Loucy (cell line): Measurements from ENCODE around the gene PLGLB2.
"Not testable (repeated sequence)": the region's sequence is repeated elsewhere in the genome, so short reads cannot be mapped to it uniquely, and the experiment has no call there.

Experiments
- H2AFZ ChIP-seq: fragments of 200-600 bp; sonication (generic); 2 replicates; pipeline ENCODE4 v1.6.0; 2016; ENCODE audit warnings: antibody characterized with exemption, mild to moderate bottlenecking, low read length, moderate library complexity
- H3F3A ChIP-seq: fragments of 200-600 bp; 2 replicates; pipeline ENCODE4 v1.6.0; 2016; ENCODE audit warnings: antibody characterized with exemption, low read depth, mild to moderate bottlenecking
- H3K27me3 ChIP-seq: fragments of 200-600 bp; sonication (generic); 2 replicates; pipeline ENCODE4 v1.6.1; 2014; ENCODE audit warnings: low read length, mild to moderate bottlenecking; ENCODE audit not compliant: insufficient read depth, poor library complexity, severe bottlenecking
- H3K36me3 ChIP-seq: fragments of 200-600 bp; sonication (generic); 2 replicates; pipeline ENCODE4 v1.6.1; 2016; ENCODE audit warnings: low read length; ENCODE audit not compliant: insufficient read depth
- H3K4me1 ChIP-seq: fragments of 200-600 bp; sonication (generic); 2 replicates; pipeline ENCODE4 v1.5.1; 2014; ENCODE audit warnings: low read length, mild to moderate bottlenecking; ENCODE audit not compliant: insufficient read depth, poor library complexity, severe bottlenecking
- H3K4me2 ChIP-seq: fragments of 200-600 bp; sonication (generic); 2 replicates; pipeline ENCODE4 v1.6.0; 2014; ENCODE audit warnings: antibody characterized with exemption, low read length, low read depth, mild to moderate bottlenecking; ENCODE audit not compliant: poor library complexity, severe bottlenecking
- H3K4me3 ChIP-seq: fragments of 200-600 bp; sonication (generic); 2 replicates; pipeline ENCODE4 v1.5.1; 2014; ENCODE audit warnings: low read length, mild to moderate bottlenecking, mixed read lengths; ENCODE audit not compliant: poor library complexity, severe bottlenecking
- H3K79me2 ChIP-seq: fragments of 200-600 bp; sonication (generic); 2 replicates; pipeline ENCODE4 v1.6.1; 2014; ENCODE audit warnings: low read length; ENCODE audit not compliant: insufficient read depth
- H3K9ac ChIP-seq: fragments of 200-600 bp; sonication (generic); 2 replicates; pipeline ENCODE4 v1.6.0; 2014; ENCODE audit warnings: mild to moderate bottlenecking, low read depth, low read length, moderate library complexity; ENCODE audit not compliant: poor library complexity, severe bottlenecking
- H3K9me2 ChIP-seq: fragments of 200-600 bp; sonication (generic); replicated peaks from 2 replicates; pipeline ENCODE4 v1.6.1; 2016; ENCODE audit warnings: low read depth, low read length, mixed read lengths
- H3K9me3 ChIP-seq: fragments of 200-600 bp; sonication (generic); 2 replicates; pipeline ENCODE4 v1.6.1; 2014; ENCODE audit warnings: mild to moderate bottlenecking, antibody characterized with exemption, low read length, low read depth; ENCODE audit not compliant: insufficient read depth
- H4K20me1 ChIP-seq: fragments of 200-600 bp; sonication (generic); 2 replicates; pipeline ENCODE4 v1.6.0; 2014; ENCODE audit warnings: antibody characterized with exemption, low read length, mild to moderate bottlenecking; ENCODE audit not compliant: insufficient read depth, poor library complexity, severe bottlenecking

The PLGLB2 gene

DNA sequence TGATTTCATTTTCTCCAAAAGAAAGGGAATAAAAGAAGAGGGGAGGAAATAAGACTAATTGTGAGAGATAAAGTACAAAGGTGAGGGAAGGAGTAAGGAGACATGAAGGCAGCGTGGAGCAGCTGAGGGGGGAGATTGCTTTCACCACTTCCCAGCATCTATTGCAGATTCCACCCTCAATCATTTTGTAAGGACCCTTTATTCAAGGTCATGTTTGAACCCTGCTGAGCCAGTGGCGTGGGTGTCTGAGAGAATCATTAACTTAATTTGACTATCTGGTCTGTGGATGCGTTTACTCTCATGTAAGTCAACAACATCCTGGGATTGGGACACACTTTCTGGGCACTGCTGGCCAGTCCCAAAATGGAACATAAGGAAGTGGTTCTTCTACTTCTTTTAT, at the start of gene PLGLB2:
Gene PLGLB2, plus strand, starts transcription at position 297 of the 400 bp plus-strand sequence. Its CDS starts 67 bp downstream, at position 364.
- H3K4me3 ChIP-seq, H3K4me1 ChIP-seq, H3K4me2 ChIP-seq, H3K79me2 ChIP-seq, H3K36me3 ChIP-seq, H3K9ac ChIP-seq, H3K9me2 ChIP-seq, H3F3A ChIP-seq, H2AFZ ChIP-seq, H4K20me1 ChIP-seq, H3K27me3 ChIP-seq, H3K9me3 ChIP-seq: not testable (repeated sequence)

DNA sequence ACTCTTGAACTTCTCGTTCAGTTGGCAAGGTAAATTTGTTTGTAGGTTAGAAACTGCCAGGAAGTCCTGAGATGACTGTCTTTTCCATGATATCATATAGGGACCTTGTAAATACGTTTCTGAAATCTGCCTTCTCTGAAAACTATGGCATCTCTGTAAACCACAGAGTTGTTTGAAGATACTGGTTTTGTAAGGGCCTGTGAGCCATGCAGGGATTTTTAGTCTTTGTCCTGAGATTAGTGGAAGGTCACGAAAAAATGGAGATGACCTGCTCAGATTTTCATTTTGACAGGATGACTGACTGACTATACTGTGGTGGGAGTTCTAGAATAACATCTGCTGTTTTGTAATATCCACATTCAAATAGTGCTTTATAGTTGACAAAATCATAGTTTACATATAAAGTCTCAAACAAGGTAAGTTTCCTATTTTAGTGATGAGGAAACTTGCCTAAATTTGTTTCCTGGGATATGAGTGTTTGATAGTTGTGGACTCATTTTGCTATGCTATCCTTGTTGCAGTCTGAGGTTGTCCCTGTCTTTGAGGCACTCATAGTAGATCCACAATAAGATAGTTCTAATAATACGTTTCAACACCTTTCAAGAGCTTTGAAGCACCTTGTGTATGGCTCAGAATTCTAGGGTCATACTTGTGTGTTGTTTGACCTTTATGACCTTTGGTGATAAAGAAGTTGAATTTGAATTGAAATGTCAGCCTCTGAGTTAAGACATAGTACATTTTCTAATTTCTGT, 43.1 kb upstream of the PLGLB2 start:
- not testable (repeated sequence) for H4K20me1 ChIP-seq, H3K9ac ChIP-seq

DNA sequence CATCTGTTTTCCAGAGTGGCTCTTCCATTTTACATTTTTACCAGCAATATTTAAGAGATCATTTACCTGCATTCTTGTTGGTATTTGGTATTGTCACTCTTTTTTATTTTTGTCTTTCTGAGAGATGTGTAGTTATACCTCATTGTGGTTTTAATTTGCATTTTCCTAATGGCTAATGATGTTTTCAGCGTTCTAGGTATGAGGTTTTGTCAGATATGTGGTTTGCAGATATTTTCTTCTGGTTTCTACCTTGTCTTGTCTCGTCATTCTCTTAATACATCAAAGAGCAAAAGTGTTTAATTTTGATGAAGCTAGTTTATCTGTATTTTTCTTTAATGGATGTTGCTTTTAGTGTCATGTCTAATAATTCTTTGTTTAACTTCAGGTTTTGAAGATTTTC, 39.5 kb upstream of the PLGLB2 start:
- not testable (repeated sequence) for H3K27me3 ChIP-seq, H2AFZ ChIP-seq, H3K4me2 ChIP-seq, H3K79me2 ChIP-seq, H3K4me1 ChIP-seq, H3K9me3 ChIP-seq, H3K4me3 ChIP-seq, H3K9ac ChIP-seq, H4K20me1 ChIP-seq, H3K9me2 ChIP-seq, H3K36me3 ChIP-seq, H3F3A ChIP-seq

More for the DNA sequence above, 43.1 kb upstream of the PLGLB2 start:
- H3K4me1 ChIP-seq, H3K79me2 ChIP-seq, H3K4me2 ChIP-seq, H3K27me3 ChIP-seq, H2AFZ ChIP-seq, H3K9me3 ChIP-seq, H3F3A ChIP-seq, H3K36me3 ChIP-seq, H3K9me2 ChIP-seq, H3K4me3 ChIP-seq: not testable (repeated sequence)

DNA sequence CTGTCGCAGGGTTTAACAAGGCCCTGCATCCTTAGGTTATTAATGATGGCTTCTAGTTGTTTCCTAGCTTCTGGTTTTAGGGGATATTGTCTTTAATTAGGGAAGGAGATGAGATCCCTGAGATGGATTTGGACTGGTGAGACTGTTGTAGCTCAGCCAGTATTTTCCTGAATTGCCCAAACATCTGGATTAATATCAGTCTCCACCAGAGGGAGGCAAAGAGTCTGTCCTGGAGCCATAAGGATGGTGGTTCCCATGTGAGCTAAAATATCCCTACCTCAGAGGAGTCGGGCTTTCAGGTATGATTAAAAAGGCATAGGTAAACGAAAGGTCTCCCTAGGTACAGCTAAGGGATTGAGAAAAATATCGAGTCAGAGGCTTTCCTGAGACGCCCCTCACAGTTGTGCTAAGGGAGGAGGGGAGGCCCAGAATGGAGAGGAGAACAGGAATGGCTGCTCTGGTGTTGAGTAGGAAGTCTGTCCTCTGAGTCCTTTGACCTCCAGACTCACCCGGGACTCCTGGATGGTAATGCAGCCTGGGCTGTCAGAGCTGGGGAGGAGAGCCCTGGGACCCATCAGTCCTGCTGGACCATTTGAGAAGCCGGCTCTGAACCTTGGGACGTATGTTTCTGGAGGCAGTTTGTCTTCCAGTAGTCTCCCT, 19.8 kb upstream of the PLGLB2 start:
- not testable (repeated sequence) for H3K9me3 ChIP-seq, H2AFZ ChIP-seq, H3K36me3 ChIP-seq, H3F3A ChIP-seq, H4K20me1 ChIP-seq, H3K27me3 ChIP-seq, H3K4me3 ChIP-seq, H3K4me2 ChIP-seq, H3K9me2 ChIP-seq, H3K4me1 ChIP-seq, H3K79me2 ChIP-seq, H3K9ac ChIP-seq

DNA sequence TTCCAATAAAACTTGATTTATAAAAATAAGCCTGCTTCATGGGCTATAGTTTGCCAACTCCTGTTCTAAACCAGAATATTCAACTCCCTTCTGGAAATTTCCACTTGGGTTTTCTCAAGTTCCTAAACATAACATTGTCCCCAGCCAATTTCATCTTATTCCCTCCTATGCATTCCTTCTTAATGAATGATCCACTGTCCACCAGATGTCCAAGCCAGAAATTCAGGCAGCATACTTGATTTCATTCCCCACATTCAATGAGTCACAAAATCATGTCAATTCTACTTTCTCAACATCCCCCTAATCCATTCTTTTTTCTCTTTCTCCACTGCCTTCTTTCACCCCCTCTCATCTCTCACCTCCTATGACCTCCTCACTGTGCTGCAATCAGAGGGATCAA, 7.0 kb upstream of the PLGLB2 start:
- not testable (repeated sequence) for H3K4me2 ChIP-seq, H3F3A ChIP-seq, H3K9me3 ChIP-seq, H3K9me2 ChIP-seq, H3K4me3 ChIP-seq, H3K27me3 ChIP-seq, H3K36me3 ChIP-seq, H2AFZ ChIP-seq, H3K79me2 ChIP-seq, H3K4me1 ChIP-seq, H4K20me1 ChIP-seq, H3K9ac ChIP-seq

DNA sequence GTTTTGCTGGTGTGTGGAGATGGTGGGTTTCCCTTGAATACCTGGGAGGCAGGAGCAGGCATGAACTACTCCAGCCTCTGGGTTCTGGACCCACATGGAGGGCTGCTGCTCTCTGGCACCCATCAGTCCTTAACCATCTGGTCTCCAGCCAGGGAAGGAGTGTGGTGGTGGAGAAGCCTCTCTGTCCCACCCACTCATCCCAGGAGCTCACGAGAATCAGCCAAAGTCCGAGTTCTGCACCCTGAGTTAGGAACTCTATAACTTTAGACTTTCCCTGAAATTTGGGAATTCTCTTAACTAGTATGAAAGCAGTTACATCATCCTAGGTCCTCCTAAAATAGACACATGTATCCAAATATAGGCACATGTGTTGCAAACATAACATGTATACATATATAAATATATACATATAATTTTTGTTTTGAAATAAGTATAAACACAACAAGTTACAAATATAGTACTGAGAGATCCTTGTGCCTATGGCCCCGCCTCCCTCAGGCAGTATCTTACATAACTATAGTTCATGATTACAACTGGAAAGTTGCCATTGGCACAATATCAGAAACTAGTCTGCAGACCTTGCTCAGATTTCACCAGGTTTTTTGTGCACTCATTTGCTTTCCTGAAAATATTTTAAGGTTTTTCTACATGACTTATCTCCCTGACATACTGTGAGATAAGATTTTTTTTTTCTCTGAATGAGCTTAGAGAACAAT, 5.3 kb upstream of the PLGLB2 start:
- H3K9me3 ChIP-seq, H3F3A ChIP-seq, H3K9ac ChIP-seq, H4K20me1 ChIP-seq, H3K9me2 ChIP-seq, H3K4me2 ChIP-seq, H3K79me2 ChIP-seq, H3K36me3 ChIP-seq, H3K4me1 ChIP-seq, H3K27me3 ChIP-seq, H2AFZ ChIP-seq, H3K4me3 ChIP-seq: not testable (repeated sequence)

DNA sequence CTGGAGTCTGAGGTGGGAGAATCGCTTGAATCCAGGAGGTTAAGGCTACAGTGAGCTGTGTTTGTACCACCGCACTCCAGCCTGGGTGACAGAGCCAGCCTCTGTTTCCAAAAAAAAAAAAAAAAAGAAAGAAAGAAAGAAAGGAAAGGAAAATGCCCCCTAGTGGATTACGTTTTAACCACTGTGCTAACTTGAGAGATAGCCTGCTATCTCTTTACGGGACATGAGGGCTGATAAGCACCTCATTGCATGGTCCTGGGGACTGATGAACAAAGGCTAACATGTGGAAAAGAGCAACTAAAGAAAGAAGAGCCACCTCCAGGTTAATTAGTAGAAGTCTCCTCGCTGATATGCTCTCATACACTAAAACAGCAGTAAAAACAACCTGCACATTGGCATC, 4.2 kb upstream of the PLGLB2 start:
- H4K20me1 ChIP-seq, H3K79me2 ChIP-seq, H3K27me3 ChIP-seq: not testable (repeated sequence)

More for the DNA sequence above, 4.2 kb upstream of the PLGLB2 start:
- H3F3A ChIP-seq, H3K4me1 ChIP-seq, H3K9me3 ChIP-seq, H2AFZ ChIP-seq, H3K4me3 ChIP-seq, H3K4me2 ChIP-seq, H3K9me2 ChIP-seq, H3K36me3 ChIP-seq, H3K9ac ChIP-seq: not testable (repeated sequence)
